Cardiac fibroblast (primary cell): ENCODE data around the gene NDUFC2.
A peak's percentile ranks its signal among the peaks of the same experiment; 100 is the strongest.
"Not testable (repeated sequence)": the region's sequence is repeated elsewhere in the genome, so short reads cannot be mapped to it uniquely, and the experiment has no call there.

Experiments
- DNase-seq, 2 donors: peaks; one replicate each; pipeline versions ENCODE4 v3.0.0 to v3.0.0-alpha.2; 2010; ENCODE audit warnings: low read depth in 2 of 2
- H3K4me3 ChIP-seq, 2 donors: replicated peaks in 1 of 2; 1 replicate in 1 of 2; 2 replicates in 1 of 2; pipeline ENCODE4 v1.5.1; 2011; ENCODE audit warnings: low read depth in 2 of 2, low read length in 2 of 2, mild to moderate bottlenecking in 2 of 2, moderate library complexity in 1 of 2
- CTCF ChIP-seq: IDR thresholded peaks from one replicate; pipeline ENCODE4 v1.5.1; 2011; ENCODE audit warnings: low read depth, mild to moderate bottlenecking, low read length, inconsistent platforms

NDUFC2 gene

GRCh38 chr11:78031629-78032028, 48.0 kb downstream of the NDUFC2 start:
- DNase-seq = no peak
- H3K4me3 ChIP-seq = no peak overlapping the region
- no peak for TF ChIP-seq CTCF

- no peak for TF ChIP-seq CTCF
- peak; percentile 36 to 92 for DNase-seq
- no peak overlapping the region for H3K4me3 ChIP-seq
These were observed 49.0 kb downstream of the NDUFC2 start for GRCh38 chr11:78030429-78031325.

- not testable (repeated sequence) for H3K4me3 ChIP-seq
- peak in 1 of 2 donors; percentile 32 for DNase-seq
These were observed 51.2 kb downstream of the NDUFC2 start for GRCh38 chr11:78028423-78028822.

GRCh38 chr11:78027759-78028158, 51.9 kb downstream of the NDUFC2 start:
- H3K4me3 ChIP-seq = no peak overlapping the region
- DNase-seq = no peak
- TF ChIP-seq CTCF = no peak

GRCh38 chr11:78025378-78025777, 54.3 kb downstream of the NDUFC2 start:
- no peak for DNase-seq

GRCh38 chr11:78023426-78023825, 56.2 kb downstream of the NDUFC2 start:
- peak overlapping the region; percentile 44 to 57 for H3K4me3 ChIP-seq
- DNase-seq = no peak
- no peak for TF ChIP-seq CTCF

More at GRCh38 chr11:78025378-78025777, 54.3 kb downstream of the NDUFC2 start:
- TF ChIP-seq CTCF = no peak
- no peak overlapping the region for H3K4me3 ChIP-seq
